A549 (cell line): ENCODE measurements around the gene GABRA4.

Source experiments
- ESRRA ChIP-seq: fragments of 150-350 bp; IDR thresholded peaks from 2 replicates; pipeline ENCODE4 v1.6.1; 2014; ENCODE audit warnings: mild to moderate bottlenecking, low read length, borderline replicate concordance
- SREBF2 ChIP-seq: fragments of 450-650 bp; IDR thresholded peaks from 2 replicates; pipeline ENCODE4 v1.6.1; 2014; ENCODE audit warnings: mild to moderate bottlenecking, moderate library complexity
- TF ChIP-seq, protein P1 (sequence below): fragments of >200 bp; sonication (Bioruptor Twin); formaldehyde crosslinking; IDR thresholded peaks from 3 replicates; pipeline ENCODE4 v1.5.1; 2016
- TF ChIP-seq, protein P2 (sequence below): fragments of 450-650 bp; IDR thresholded peaks from 2 replicates; pipeline ENCODE4 v1.6.1; 2014; ENCODE audit warnings: antibody characterized with exemption

DNA sequence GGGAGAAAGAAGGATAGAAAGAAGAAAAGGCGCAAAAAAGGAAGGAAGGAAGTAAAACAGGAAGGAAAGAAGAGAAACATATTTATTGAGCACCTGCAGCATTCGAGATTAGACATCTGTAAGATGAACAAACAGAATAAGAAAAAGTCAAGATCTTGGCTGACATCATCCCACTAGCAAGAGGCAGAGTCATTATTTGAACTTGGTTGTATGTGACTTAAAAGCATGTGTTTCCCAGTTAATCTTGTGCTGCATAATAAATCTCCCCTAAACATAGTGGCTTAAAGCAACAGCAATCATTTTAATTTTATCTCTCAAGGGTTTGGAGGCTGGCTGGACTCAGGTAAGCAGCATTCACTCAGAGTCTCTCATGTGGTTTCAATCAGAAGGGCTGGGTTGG, 45.8 kb downstream of the GABRA4 start:
- TF ChIP-seq ESRRA (no peak), SREBF2 (no peak)
- TF ChIP-seq, protein P1, sequence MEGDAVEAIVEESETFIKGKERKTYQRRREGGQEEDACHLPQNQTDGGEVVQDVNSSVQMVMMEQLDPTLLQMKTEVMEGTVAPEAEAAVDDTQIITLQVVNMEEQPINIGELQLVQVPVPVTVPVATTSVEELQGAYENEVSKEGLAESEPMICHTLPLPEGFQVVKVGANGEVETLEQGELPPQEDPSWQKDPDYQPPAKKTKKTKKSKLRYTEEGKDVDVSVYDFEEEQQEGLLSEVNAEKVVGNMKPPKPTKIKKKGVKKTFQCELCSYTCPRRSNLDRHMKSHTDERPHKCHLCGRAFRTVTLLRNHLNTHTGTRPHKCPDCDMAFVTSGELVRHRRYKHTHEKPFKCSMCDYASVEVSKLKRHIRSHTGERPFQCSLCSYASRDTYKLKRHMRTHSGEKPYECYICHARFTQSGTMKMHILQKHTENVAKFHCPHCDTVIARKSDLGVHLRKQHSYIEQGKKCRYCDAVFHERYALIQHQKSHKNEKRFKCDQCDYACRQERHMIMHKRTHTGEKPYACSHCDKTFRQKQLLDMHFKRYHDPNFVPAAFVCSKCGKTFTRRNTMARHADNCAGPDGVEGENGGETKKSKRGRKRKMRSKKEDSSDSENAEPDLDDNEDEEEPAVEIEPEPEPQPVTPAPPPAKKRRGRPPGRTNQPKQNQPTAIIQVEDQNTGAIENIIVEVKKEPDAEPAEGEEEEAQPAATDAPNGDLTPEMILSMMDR, result no peak
- TF ChIP-seq, protein P2, sequence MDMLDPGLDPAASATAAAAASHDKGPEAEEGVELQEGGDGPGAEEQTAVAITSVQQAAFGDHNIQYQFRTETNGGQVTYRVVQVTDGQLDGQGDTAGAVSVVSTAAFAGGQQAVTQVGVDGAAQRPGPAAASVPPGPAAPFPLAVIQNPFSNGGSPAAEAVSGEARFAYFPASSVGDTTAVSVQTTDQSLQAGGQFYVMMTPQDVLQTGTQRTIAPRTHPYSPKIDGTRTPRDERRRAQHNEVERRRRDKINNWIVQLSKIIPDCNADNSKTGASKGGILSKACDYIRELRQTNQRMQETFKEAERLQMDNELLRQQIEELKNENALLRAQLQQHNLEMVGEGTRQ, result no peak
